SK-N-SH treated with all-trans-retinoic acid at 6 μM for 48 hours (cell line): Measurements from ENCODE around the gene SMAD5.

Experiments used
- ARNTL ChIP-seq: fragments of 450-650 bp; formaldehyde crosslinking; IDR thresholded peaks from 2 replicates; pipeline ENCODE4 v1.5.0; 2020; ENCODE audit warnings: low read depth, mild to moderate bottlenecking, moderate library complexity, borderline replicate concordance
- GLIS3 ChIP-seq: fragments of 250-450 bp; sonication (Bioruptor Pico); IDR thresholded peaks from 2 replicates; pipeline ENCODE4 v1.5.0; 2020; ENCODE audit warnings: mild to moderate bottlenecking, moderate library complexity
- RARB ChIP-seq: fragments of 250-450 bp; sonication (Bioruptor Pico); IDR thresholded peaks from 2 replicates; pipeline ENCODE4 v1.8.0; 2021; ENCODE audit warnings: mild to moderate bottlenecking, moderate library complexity
- SNAI2 ChIP-seq: fragments of 250-450 bp; sonication (Bioruptor Pico); IDR thresholded peaks from 2 replicates; pipeline ENCODE4 v1.5.0; 2020; ENCODE audit warnings: mild to moderate bottlenecking, moderate library complexity
- TCF4 ChIP-seq: fragments of 250-450 bp; sonication (Bioruptor Pico); IDR thresholded peaks from 2 replicates; pipeline ENCODE4 v1.8.0; 2021; ENCODE audit warnings: mild to moderate bottlenecking, moderate library complexity, borderline replicate concordance
- ZC3H10 ChIP-seq: fragments of 250-450 bp; sonication (Bioruptor Pico); IDR thresholded peaks from 2 replicates; pipeline ENCODE4 v1.5.1; 2021; ENCODE audit warnings: mild to moderate bottlenecking, moderate library complexity
- ZFP3 ChIP-seq: fragments of 250-450 bp; sonication (Bioruptor Pico); IDR thresholded peaks from 2 replicates; pipeline ENCODE4 v1.5.0; 2020; ENCODE audit warnings: mild to moderate bottlenecking, moderate library complexity
- ZFP30 ChIP-seq: fragments of 450-650 bp; formaldehyde crosslinking; IDR thresholded peaks from 2 replicates; pipeline ENCODE4 v1.5.0; 2022; ENCODE audit warnings: mild to moderate bottlenecking, moderate library complexity
- ZNF565 ChIP-seq: fragments of 450-650 bp; formaldehyde crosslinking; conservative IDR thresholded peaks from 2 replicates; pipeline ENCODE4 v1.5.0; 2020; ENCODE audit warnings: low read depth, mild to moderate bottlenecking, moderate library complexity
- ZNF70 ChIP-seq: fragments of 450-650 bp; formaldehyde crosslinking; IDR thresholded peaks from 2 replicates; pipeline ENCODE4 v1.5.0; 2020; ENCODE audit warnings: mild to moderate bottlenecking, moderate library complexity
- ZNF8 ChIP-seq: fragments of 450-650 bp; formaldehyde crosslinking; IDR thresholded peaks from 2 replicates; pipeline ENCODE4 v1.5.0; 2020; ENCODE audit warnings: mild to moderate bottlenecking, moderate library complexity
- TF ChIP-seq, protein P1 (sequence below): fragments of 250-450 bp; sonication (Bioruptor Pico); IDR thresholded peaks from 2 replicates; pipeline ENCODE4 v1.8.0; 2021; ENCODE audit warnings: low read depth, mild to moderate bottlenecking, moderate library complexity, borderline replicate concordance
- TF ChIP-seq, protein P2 (sequence below): fragments of 250-450 bp; sonication (Bioruptor Pico); IDR thresholded peaks from 2 replicates; pipeline ENCODE4 v1.8.0; 2020; ENCODE audit warnings: mild to moderate bottlenecking, moderate library complexity, borderline replicate concordance
- TF ChIP-seq, protein P3 (sequence below): fragments of 250-450 bp; sonication (Bioruptor Pico); IDR thresholded peaks from 2 replicates; pipeline ENCODE4 v1.5.1; 2020; ENCODE audit warnings: low read depth, mild to moderate bottlenecking, moderate library complexity

DNA sequence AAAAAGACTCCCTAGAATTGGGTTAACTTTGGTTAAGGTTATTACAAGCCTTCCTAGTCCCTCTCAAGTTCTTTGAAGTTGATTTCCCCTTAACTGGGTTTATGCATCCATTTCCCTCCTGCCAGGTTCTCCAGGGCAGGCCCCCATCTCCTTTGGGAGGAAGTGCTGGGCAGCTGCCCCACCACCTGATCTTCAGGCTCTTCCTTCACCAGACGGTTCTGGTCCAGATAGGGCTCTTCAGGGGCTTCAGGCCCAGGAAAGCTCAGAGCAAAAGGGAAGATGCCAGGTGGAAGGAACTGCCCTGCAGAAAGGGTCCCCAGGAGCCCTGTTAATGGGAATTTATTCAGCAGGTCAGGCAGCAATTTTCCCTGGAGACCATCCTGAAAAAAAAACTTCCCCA is 58.3 kb downstream of the SMAD5 start:
- TF ChIP-seq GLIS3 (CRISPR knock-in tag), result no peak
- TF ChIP-seq, protein P1, sequence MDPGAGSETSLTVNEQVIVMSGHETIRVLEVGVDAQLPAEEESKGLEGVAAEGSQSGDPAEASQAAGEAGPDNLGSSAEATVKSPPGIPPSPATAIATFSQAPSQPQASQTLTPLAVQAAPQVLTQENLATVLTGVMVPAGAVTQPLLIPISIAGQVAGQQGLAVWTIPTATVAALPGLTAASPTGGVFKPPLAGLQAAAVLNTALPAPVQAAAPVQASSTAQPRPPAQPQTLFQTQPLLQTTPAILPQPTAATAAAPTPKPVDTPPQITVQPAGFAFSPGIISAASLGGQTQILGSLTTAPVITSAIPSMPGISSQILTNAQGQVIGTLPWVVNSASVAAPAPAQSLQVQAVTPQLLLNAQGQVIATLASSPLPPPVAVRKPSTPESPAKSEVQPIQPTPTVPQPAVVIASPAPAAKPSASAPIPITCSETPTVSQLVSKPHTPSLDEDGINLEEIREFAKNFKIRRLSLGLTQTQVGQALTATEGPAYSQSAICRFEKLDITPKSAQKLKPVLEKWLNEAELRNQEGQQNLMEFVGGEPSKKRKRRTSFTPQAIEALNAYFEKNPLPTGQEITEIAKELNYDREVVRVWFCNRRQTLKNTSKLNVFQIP (CRISPR knock-in tag), result no peak
- TF ChIP-seq RARB (CRISPR knock-in tag), result no peak
- TF ChIP-seq, protein P2, sequence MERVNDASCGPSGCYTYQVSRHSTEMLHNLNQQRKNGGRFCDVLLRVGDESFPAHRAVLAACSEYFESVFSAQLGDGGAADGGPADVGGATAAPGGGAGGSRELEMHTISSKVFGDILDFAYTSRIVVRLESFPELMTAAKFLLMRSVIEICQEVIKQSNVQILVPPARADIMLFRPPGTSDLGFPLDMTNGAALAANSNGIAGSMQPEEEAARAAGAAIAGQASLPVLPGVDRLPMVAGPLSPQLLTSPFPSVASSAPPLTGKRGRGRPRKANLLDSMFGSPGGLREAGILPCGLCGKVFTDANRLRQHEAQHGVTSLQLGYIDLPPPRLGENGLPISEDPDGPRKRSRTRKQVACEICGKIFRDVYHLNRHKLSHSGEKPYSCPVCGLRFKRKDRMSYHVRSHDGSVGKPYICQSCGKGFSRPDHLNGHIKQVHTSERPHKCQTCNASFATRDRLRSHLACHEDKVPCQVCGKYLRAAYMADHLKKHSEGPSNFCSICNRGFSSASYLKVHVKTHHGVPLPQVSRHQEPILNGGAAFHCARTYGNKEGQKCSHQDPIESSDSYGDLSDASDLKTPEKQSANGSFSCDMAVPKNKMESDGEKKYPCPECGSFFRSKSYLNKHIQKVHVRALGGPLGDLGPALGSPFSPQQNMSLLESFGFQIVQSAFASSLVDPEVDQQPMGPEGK, result no peak
- no peak for TF ChIP-seq SNAI2 (CRISPR knock-in tag)
- TF ChIP-seq ZFP3 (CRISPR knock-in tag), result no peak
- no peak for TF ChIP-seq ZFP30 (CRISPR knock-in tag)
- TF ChIP-seq ZNF8, result no peak
- TF ChIP-seq, protein P3, sequence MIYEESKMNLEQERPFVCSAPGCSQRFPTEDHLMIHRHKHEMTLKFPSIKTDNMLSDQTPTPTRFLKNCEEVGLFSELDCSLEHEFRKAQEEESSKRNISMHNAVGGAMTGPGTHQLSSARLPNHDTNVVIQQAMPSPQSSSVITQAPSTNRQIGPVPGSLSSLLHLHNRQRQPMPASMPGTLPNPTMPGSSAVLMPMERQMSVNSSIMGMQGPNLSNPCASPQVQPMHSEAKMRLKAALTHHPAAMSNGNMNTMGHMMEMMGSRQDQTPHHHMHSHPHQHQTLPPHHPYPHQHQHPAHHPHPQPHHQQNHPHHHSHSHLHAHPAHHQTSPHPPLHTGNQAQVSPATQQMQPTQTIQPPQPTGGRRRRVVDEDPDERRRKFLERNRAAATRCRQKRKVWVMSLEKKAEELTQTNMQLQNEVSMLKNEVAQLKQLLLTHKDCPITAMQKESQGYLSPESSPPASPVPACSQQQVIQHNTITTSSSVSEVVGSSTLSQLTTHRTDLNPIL (CRISPR knock-in tag), result no peak
- TF ChIP-seq ARNTL (CRISPR knock-in tag), result no peak
- TF ChIP-seq TCF4 (CRISPR knock-in tag), result no peak
- no peak for TF ChIP-seq ZNF565 (CRISPR knock-in tag)
- no peak for TF ChIP-seq ZNF70
- no peak for TF ChIP-seq ZC3H10 (CRISPR knock-in tag)
